SK-N-SH (cell line): Measurements from ENCODE around the gene AKAP12.

ENCODE experiments used
- CHD2 ChIP-seq: fragments of 150-350 bp; IDR thresholded peaks from 2 replicates; pipeline ENCODE4 v1.6.1; 2018; ENCODE audit warnings: low read length; ENCODE audit not compliant: partially characterized antibody
- FOSL2 ChIP-seq: IDR thresholded peaks from 2 replicates; pipeline ENCODE4 v1.4.0; 2012; ENCODE audit warnings: low read depth, mild to moderate bottlenecking, moderate library complexity, borderline replicate concordance
- POLR2AphosphoS5 ChIP-seq: IDR thresholded peaks from 2 replicates; pipeline ENCODE4 v1.6.1; 2012; ENCODE audit warnings: low read depth, low read length
- RCOR1 ChIP-seq: fragments of 150-350 bp; IDR thresholded peaks from 2 replicates; pipeline ENCODE4 v1.6.1; 2017; ENCODE audit warnings: antibody characterized with exemption, low read length
- RFX5 ChIP-seq: IDR thresholded peaks from 2 replicates; pipeline ENCODE4 v1.6.1; 2012; ENCODE audit warnings: mild to moderate bottlenecking, improper control_type of control experiment, low read length
- SIN3A ChIP-seq: IDR thresholded peaks from 2 replicates; pipeline ENCODE4 v1.6.1; 2012; ENCODE audit warnings: low read depth, mild to moderate bottlenecking, low read length, moderate library complexity, borderline replicate concordance
- SMC3 ChIP-seq: IDR thresholded peaks from 2 replicates; pipeline ENCODE4 v1.6.1; 2012; ENCODE audit warnings: low read depth, low read length, improper control_type of control experiment
- TAF1 ChIP-seq: IDR thresholded peaks from 2 replicates; pipeline ENCODE4 v1.6.1; 2012; ENCODE audit warnings: low read depth, mild to moderate bottlenecking, low read length, moderate library complexity, borderline replicate concordance
- TCF12 ChIP-seq: IDR thresholded peaks from 2 replicates; pipeline ENCODE4 v1.4.0; 2012
- TF ChIP-seq, protein P1 (sequence below): fragments of 200-600 bp; sonication (generic); IDR thresholded peaks from 2 replicates; pipeline ENCODE4 v1.6.1; 2017; ENCODE audit warnings: antibody characterized with exemption, mild to moderate bottlenecking, moderate library complexity
- TF ChIP-seq, protein P2 (sequence below): IDR thresholded peaks from 2 replicates; pipeline ENCODE4 v1.4.0; 2012; ENCODE audit warnings: low read depth
- TF ChIP-seq, protein P3 (sequence below): fragments of 150-350 bp; IDR thresholded peaks from 2 replicates; pipeline ENCODE4 v1.6.1; 2017; ENCODE audit warnings: antibody characterized with exemption, low read length, low read depth, borderline replicate concordance

DNA sequence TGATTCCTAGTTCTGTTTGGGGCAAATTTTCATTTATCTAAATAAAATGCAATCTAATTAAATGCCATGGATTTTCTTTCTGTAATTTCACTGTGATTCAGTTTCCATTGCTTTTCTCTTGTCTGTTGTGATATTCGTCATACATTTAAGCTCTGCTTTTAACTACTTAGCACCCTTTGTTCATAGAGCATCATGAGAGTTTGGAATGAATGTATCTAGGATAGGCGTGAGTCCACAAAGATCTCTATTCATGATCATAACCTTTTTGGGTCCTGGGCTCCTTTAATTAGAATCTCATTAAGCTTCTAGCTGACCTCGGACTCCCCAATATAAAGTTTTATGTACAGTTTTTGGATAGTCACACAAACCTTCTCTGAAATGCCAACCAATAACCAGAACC, 118.7 kb downstream of the AKAP12 start:
- TF ChIP-seq, protein P1, sequence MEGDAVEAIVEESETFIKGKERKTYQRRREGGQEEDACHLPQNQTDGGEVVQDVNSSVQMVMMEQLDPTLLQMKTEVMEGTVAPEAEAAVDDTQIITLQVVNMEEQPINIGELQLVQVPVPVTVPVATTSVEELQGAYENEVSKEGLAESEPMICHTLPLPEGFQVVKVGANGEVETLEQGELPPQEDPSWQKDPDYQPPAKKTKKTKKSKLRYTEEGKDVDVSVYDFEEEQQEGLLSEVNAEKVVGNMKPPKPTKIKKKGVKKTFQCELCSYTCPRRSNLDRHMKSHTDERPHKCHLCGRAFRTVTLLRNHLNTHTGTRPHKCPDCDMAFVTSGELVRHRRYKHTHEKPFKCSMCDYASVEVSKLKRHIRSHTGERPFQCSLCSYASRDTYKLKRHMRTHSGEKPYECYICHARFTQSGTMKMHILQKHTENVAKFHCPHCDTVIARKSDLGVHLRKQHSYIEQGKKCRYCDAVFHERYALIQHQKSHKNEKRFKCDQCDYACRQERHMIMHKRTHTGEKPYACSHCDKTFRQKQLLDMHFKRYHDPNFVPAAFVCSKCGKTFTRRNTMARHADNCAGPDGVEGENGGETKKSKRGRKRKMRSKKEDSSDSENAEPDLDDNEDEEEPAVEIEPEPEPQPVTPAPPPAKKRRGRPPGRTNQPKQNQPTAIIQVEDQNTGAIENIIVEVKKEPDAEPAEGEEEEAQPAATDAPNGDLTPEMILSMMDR: no peak
- TF ChIP-seq RFX5: no peak
- TF ChIP-seq SIN3A: no peak
- no peak for TF ChIP-seq SMC3
- no peak for TF ChIP-seq RCOR1
- TF ChIP-seq, protein P2, sequence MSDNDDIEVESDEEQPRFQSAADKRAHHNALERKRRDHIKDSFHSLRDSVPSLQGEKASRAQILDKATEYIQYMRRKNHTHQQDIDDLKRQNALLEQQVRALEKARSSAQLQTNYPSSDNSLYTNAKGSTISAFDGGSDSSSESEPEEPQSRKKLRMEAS: no peak
- TF ChIP-seq TCF12: no peak
- TF ChIP-seq POLR2AphosphoS5: no peak
- TF ChIP-seq CHD2: no peak
- no peak for TF ChIP-seq FOSL2
- TF ChIP-seq, protein P3, sequence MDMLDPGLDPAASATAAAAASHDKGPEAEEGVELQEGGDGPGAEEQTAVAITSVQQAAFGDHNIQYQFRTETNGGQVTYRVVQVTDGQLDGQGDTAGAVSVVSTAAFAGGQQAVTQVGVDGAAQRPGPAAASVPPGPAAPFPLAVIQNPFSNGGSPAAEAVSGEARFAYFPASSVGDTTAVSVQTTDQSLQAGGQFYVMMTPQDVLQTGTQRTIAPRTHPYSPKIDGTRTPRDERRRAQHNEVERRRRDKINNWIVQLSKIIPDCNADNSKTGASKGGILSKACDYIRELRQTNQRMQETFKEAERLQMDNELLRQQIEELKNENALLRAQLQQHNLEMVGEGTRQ: no peak
- TF ChIP-seq TAF1: no peak
